Spleen (tissue), 11 donors: ENCODE measurements around the gene PLEKHN1. TPM values are rescaled to one million over a fixed set of nuclear protein-coding genes. Genes with fewer than 3 reads are reported as not detected.

Experiments
- DNase-seq: peaks from one replicate; pipeline ENCODE4 v3.0.0-alpha.2; 2020
- H3K27ac ChIP-seq, 8 donors: fragments of 200-600 bp; sonication (generic) in 7 of 8; 1 replicate in 4 of 8; 2 replicates in 4 of 8; pipeline versions ENCODE4 v1.5.0 to v1.8.0; 2016 to 2021; ENCODE audit warnings: inconsistent platforms in 4 of 8, mild to moderate bottlenecking in 4 of 8, moderate library complexity in 1 of 8
- H3K27me3 ChIP-seq, 7 donors: fragments of 200-600 bp; sonication (generic) in 6 of 7; replicated peaks in 1 of 7; 1 replicate in 4 of 7; 2 replicates in 3 of 7; pipeline versions ENCODE4 v1.5.0 to v1.8.0; 2016 to 2021; ENCODE audit warnings: inconsistent platforms in 3 of 7, mild to moderate bottlenecking in 1 of 7
- H3K36me3 ChIP-seq, 6 donors: fragments of 200-600 bp; sonication (generic) in 5 of 6; 1 replicate in 4 of 6; 2 replicates in 2 of 6; pipeline versions ENCODE4 v1.5.0 to v1.8.0; 2016 to 2021; ENCODE audit warnings: inconsistent platforms in 2 of 6
- H3K4me1 ChIP-seq, 6 donors: fragments of 200-600 bp; sonication (generic) in 5 of 6; 1 replicate in 3 of 6; 2 replicates in 3 of 6; pipeline versions ENCODE4 v1.5.0 to v1.8.0; 2016 to 2021; ENCODE audit warnings: inconsistent platforms in 3 of 6
- H3K4me3 ChIP-seq, 8 donors: fragments of 200-600 bp; sonication (generic) in 7 of 8; 1 replicate in 4 of 8; 2 replicates in 4 of 8; pipeline versions ENCODE4 v1.5.0 to v1.8.0; 2016 to 2021; ENCODE audit warnings: inconsistent platforms in 4 of 8, mild to moderate bottlenecking in 4 of 8, moderate library complexity in 2 of 8
- H3K9me3 ChIP-seq, 8 donors: fragments of 200-600 bp; sonication (generic) in 7 of 8; 1 replicate in 4 of 8; 2 replicates in 4 of 8; pipeline versions ENCODE4 v1.5.0 to v1.8.0; 2016 to 2021; ENCODE audit warnings: inconsistent platforms in 4 of 8
- POLR2A ChIP-seq, 3 donors: fragments of 450-650 bp; IDR thresholded peaks; one replicate each; pipeline ENCODE4 v1.5.1; 2017; ENCODE audit warnings: antibody characterized with exemption in 3 of 3, mild to moderate bottlenecking in 1 of 3
- POLR2AphosphoS5 ChIP-seq, 3 donors: sonication (generic); formaldehyde crosslinking; IDR thresholded peaks; one replicate each; pipeline ENCODE4 v1.5.1; 2017; ENCODE audit warnings: antibody characterized with exemption in 3 of 3
- WGBS, 5 donors: extraction: QIAGEN DNeasy Blood & Tissue Kit in 3 of 5; methylation state at CpG; one replicate each; pipeline versions ENCODE4 v1.1.5 to v1.1.7; 2013 to 2018; 5-methylcytosine and 5-hydroxymethylcytosine counted together
- intact Hi-C: fragments of 100-400 bp; cut with DNase I; formaldehyde crosslinking; loops from one replicate; pipeline ENCODE4 v1.15.0; 2023; ENCODE audit warnings: low total_unique reads
- polyA plus RNA-seq, 3 donors: library from polyadenylated mRNA; stranded (reverse); fragments of 200-250 nt; gene quantifications; one replicate each; pipeline ENCODE4 v1.2.1, GENCODE V29; 2013
- total RNA-seq, 7 donors: library from RNA; depleted of rRNA in 3 of 7; stranded (reverse); fragments of >200 nt in 3 of 7; fragmentation: NEBNext Ultra II Directional in 4 of 7; extraction: Animal tissue kit (Norgen Biotek cat#: 25700) in 4 of 7; gene quantifications; one replicate each; pipeline versions ENCODE4 v1.1.0 to v1.2.1, GENCODE V29; 2016 to 2021
- TF ChIP-seq, protein P1 (sequence below), 11 experiments: fragments of 200-600 bp in 7 of 11; fragments of 450-650 bp in 4 of 11; sonication (generic) in 4 of 11; IDR thresholded peaks in 8 of 11; conservative IDR thresholded peaks in 3 of 11; 1 replicate in 7 of 11; 2 replicates in 4 of 11; pipeline versions ENCODE4 v1.4.0 to v1.8.0; 2016 to 2021; ENCODE audit warnings: antibody characterized with exemption in 11 of 11, inconsistent platforms in 4 of 11, mild to moderate bottlenecking in 1 of 11
- donor health status: healthy with polysubstance abuse.
- donor health status: DM: no; HTN: no; CAD: no; lungs with moderate emphysema.
- donor health status: DM: no; HTN: no; CAD: no.
- donor health status: Bipolar disorder and iron deficiency.
- donor health status: healthy.
- donor health status: DM: no; HTN: no; CAD: no.
- donor health status: DM: yes; HTN: yes; CAD: no.

The PLEKHN1 gene
- total and polyA plus RNA-seq, 10 donors: 0.17 to 2.2 (median 0.95) TPM

DNA sequence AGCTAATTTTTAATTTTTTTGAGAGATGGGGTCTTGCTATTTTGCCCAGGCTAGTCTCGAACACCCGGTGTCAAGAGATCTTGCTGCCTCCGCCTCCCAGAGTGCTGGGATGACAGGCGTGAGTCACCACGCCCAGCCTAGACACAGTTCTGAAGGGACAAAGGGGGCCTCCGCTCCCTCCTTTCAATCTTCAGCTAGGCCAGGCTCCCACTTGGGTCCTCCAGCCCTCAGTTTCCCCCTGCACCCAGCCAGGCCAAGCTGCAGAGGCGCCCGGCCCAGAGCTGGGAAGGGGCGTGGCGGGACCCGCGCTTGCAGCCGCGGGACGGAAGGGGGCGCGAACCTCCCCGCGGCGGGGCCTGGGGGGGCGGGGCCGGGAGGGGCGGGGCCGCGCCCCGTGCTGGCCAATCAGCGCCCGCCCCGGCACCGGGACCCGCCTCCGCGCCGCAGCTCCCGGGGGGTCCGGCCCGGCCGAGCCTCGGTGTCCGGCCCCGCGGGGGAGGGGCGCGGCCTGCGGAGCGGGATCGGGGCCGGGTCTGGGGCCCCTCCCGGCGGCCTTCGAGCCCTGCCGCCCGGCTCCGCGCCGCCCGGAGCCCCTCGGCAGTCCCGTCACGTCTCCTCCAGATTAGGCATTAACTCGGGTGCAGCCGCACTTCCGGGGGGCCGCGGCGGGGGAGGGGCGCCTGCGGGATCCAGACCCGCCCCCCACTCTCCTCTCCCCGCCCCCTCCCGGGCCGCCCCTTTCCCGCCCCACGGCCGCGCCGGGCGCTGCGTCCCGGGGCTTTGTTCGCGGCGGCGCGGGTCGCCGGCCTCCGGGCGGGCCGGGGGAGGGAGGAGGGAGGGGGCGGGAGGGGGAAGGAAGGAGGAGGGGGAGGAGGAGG lies 53.1 kb downstream of the PLEKHN1 start:
- DNase-seq: peak; percentile 94
- H3K36me3 ChIP-seq: no peaks in the 10 kb centered on the region
- 1 to 17% (median 2%) methylated on average over 9 to 75 of the region's 91 CpGs for WGBS, 5 donors
- H3K9me3 ChIP-seq: no peaks in the 10 kb centered on the region
- TF ChIP-seq POLR2A (IDR thresholded peaks at IDR 0.05) (no peak), POLR2AphosphoS5 (IDR thresholded peaks at IDR 0.05) (peak in 2 of 3 donors; percentile 21 to 36)
- TF ChIP-seq, protein P1, sequence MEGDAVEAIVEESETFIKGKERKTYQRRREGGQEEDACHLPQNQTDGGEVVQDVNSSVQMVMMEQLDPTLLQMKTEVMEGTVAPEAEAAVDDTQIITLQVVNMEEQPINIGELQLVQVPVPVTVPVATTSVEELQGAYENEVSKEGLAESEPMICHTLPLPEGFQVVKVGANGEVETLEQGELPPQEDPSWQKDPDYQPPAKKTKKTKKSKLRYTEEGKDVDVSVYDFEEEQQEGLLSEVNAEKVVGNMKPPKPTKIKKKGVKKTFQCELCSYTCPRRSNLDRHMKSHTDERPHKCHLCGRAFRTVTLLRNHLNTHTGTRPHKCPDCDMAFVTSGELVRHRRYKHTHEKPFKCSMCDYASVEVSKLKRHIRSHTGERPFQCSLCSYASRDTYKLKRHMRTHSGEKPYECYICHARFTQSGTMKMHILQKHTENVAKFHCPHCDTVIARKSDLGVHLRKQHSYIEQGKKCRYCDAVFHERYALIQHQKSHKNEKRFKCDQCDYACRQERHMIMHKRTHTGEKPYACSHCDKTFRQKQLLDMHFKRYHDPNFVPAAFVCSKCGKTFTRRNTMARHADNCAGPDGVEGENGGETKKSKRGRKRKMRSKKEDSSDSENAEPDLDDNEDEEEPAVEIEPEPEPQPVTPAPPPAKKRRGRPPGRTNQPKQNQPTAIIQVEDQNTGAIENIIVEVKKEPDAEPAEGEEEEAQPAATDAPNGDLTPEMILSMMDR (IDR thresholded peaks at IDR 0.05 in 8 of 11, conservative IDR thresholded peaks at IDR 0.05 in 3 of 11): peak; percentile 7 to 86 (median 70)
- peak overlapping the region; percentile 51 to 92 (median 78) for H3K4me3 ChIP-seq
- H3K4me1 ChIP-seq: peaks cover 10 to 66% (median 35%) of the 10 kb centered on the region in 6 donors
- H3K27ac ChIP-seq: peak overlapping the region; percentile 57 to 93 (median 88)
- intact Hi-C loops: no loop called here
- peaks cover 0 to 37% (median 15%) of the 10 kb centered on the region in 7 donors for H3K27me3 ChIP-seq

DNA sequence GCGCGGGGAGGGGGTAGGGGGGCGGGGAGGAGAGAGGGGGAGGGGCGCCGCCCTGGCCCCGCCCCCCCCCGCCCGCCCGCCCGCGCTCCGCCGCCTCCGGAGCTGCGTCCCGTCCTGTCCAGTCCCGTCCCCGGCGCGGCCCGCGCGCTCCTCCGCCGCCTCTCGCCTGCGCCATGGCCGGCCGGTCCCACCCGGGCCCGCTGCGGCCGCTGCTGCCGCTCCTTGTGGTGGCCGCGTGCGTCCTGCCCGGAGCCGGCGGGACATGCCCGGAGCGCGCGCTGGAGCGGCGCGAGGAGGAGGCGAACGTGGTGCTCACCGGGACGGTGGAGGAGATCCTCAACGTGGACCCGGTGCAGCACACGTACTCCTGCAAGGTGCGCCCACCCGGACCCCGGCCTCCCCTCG lies 53.7 kb downstream of the PLEKHN1 start, which contains the start of gene AGRN:
Gene AGRN, plus strand, starts transcription at position 121 of the 405 bp plus-strand sequence. Its CDS starts 53 bp downstream, at position 174.
- H3K27ac ChIP-seq: peak within 1 kb of the TSS; percentile 57 to 93 (median 88)

DNA sequence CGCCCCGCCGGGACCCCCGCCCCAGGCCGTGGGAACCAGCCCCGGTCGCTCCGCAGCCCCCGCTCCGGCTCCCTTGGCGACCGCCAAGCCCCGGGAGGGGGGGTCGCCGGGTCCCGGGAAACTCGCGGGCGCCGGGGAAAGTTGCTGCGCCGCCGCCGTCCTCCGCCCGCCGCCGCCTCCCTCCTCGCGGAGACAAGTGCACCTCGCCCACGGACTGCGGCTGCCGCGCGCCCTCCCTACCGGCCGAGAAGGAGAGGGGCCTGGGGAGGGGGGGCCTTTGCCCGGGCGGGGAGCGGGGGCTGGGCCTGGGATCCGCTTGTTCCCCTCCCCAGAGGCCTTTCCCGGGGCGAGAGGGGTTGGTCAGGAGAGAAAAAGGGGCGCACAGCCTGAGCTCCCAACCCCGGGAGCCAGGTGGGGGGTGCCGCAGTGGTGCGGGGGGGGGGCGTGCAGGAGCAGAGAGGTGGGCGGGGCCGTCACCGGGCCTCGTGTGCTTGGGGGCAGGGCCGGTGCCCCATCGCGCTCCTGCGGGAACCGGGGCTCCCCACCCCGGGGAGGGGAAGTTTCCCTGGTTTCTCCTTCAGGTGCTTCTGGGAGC lies 54.2 kb downstream of the PLEKHN1 start:
- Histone ChIP-seq H3K4me3 (peak overlapping the region; percentile 51 to 92 (median 78)), H3K36me3 (no peaks in the 10 kb centered on the region), H3K27me3 (peaks cover 0 to 37% (median 15%) of the 10 kb centered on the region in 7 donors), H3K27ac (peak overlapping the region in 4 of 8 donors; percentile 89 to 93 (median 90)), H3K9me3 (no peaks in the 10 kb centered on the region), H3K4me1 (peaks cover 13 to 64% (median 30%) of the 10 kb centered on the region in 6 donors)
- TF ChIP-seq POLR2A (IDR thresholded peaks at IDR 0.05) (no peak), POLR2AphosphoS5 (IDR thresholded peaks at IDR 0.05) (no peak)
- TF ChIP-seq, protein P1 (IDR thresholded peaks at IDR 0.05 in 8 of 11, conservative IDR thresholded peaks at IDR 0.05 in 3 of 11): peak in 1 of 11 experiments; percentile 12
- DNase-seq: no peak
- 0 to 2% (median 1%) methylated on average over 22 to 57 of the region's 59 CpGs for WGBS, 5 donors
- intact Hi-C loops: no loop called here

More for the DNA sequence above, 53.7 kb downstream of the PLEKHN1 start, which contains the start of gene AGRN:
- intact Hi-C loops: no loop called here
- peaks cover 13 to 66% (median 33%) of the 10 kb centered on the region in 6 donors for H3K4me1 ChIP-seq
- no peaks in the 10 kb centered on the region for H3K9me3 ChIP-seq
- no peaks in the 10 kb centered on the region for H3K36me3 ChIP-seq
- H3K4me3 ChIP-seq: peak within 1 kb of the TSS; percentile 51 to 92 (median 78)
- DNase-seq: peak; percentile 89
- TF ChIP-seq POLR2A (IDR thresholded peaks at IDR 0.05) (no peak), POLR2AphosphoS5 (IDR thresholded peaks at IDR 0.05) (no peak)
- TF ChIP-seq, protein P1 (IDR thresholded peaks at IDR 0.05 in 8 of 11, conservative IDR thresholded peaks at IDR 0.05 in 3 of 11): no peak
- 0 to 2% (median 0%) methylated on average over 10 to 52 of the region's 58 CpGs for WGBS, 5 donors
- peaks cover 0 to 37% (median 15%) of the 10 kb centered on the region in 7 donors for H3K27me3 ChIP-seq
